NCI-H2107 (cell line): ENCODE results near the gene OMP.
"Not testable (repeated sequence)": the region's sequence is repeated elsewhere in the genome, so short reads cannot be mapped to it uniquely, and the experiment has no call there.

ENCODE experiments used
- DNase-seq: peaks from one replicate; lab custom pipeline; 2025; lab: John Stamatoyannopoulos, UW

Gene OMP

GRCh38 chr11:77102246-77103210, at the start of gene OMP:
OMP (plus strand) TSS chr11:77102840; CDS start chr11:77102840, 0 bp downstream.
- DNase-seq = no peak

- no peak for DNase-seq
Observed at GRCh38 chr11:77053217-77054015, 49.2 kb upstream of the OMP start.

GRCh38 chr11:77054084-77054483, 48.6 kb upstream of the OMP start:
- no peak for DNase-seq

- DNase-seq = no peak
Observed at GRCh38 chr11:77055101-77055561, 47.5 kb upstream of the OMP start.

- DNase-seq = no peak
Observed at GRCh38 chr11:77055913-77056312, 46.7 kb upstream of the OMP start.

GRCh38 chr11:77056814-77057402, 45.7 kb upstream of the OMP start:
- no peak for DNase-seq

GRCh38 chr11:77057938-77058474, 44.6 kb upstream of the OMP start:
- no peak for DNase-seq

GRCh38 chr11:77058900-77059299, 43.7 kb upstream of the OMP start:
- DNase-seq = no peak

- DNase-seq = no peak
Observed at GRCh38 chr11:77059806-77060205, 42.8 kb upstream of the OMP start.

- no peak for DNase-seq
Observed at GRCh38 chr11:77060234-77060633, 42.4 kb upstream of the OMP start.

- not testable (repeated sequence) for DNase-seq
Observed at GRCh38 chr11:77061258-77061657, 41.4 kb upstream of the OMP start.

- DNase-seq = no peak
Observed at GRCh38 chr11:77062924-77063323, 39.7 kb upstream of the OMP start.

GRCh38 chr11:77063407-77063806, 39.2 kb upstream of the OMP start:
- DNase-seq = no peak

GRCh38 chr11:77063861-77064260, 38.8 kb upstream of the OMP start:
- DNase-seq = no peak

- DNase-seq = no peak
Observed at GRCh38 chr11:77064648-77065217, 37.9 kb upstream of the OMP start.

- no peak for DNase-seq
Observed at GRCh38 chr11:77065878-77066228, 36.8 kb upstream of the OMP start.

- peak; percentile 25 for DNase-seq
Observed at GRCh38 chr11:77066229-77067042, 36.2 kb upstream of the OMP start, which contains the start of gene CAPN5. CAPN5 (plus strand) TSS chr11:77066971; CDS start chr11:77084887, 17,916 bp downstream.

GRCh38 chr11:77067861-77068443, 34.7 kb upstream of the OMP start:
- DNase-seq = no peak

GRCh38 chr11:77068457-77069335, 33.9 kb upstream of the OMP start:
- no peak for DNase-seq
